8988T (cell line): ENCODE measurements around the gene CCDC158.

ENCODE experiments used
- DNase-seq: peaks from one replicate; pipeline ENCODE4 v3.0.0; 2011

The CCDC158 gene

GRCh38 chr4:76276813-76277212 lies 144.1 kb downstream of the CCDC158 start:
- DNase-seq = no peak

DNA sequence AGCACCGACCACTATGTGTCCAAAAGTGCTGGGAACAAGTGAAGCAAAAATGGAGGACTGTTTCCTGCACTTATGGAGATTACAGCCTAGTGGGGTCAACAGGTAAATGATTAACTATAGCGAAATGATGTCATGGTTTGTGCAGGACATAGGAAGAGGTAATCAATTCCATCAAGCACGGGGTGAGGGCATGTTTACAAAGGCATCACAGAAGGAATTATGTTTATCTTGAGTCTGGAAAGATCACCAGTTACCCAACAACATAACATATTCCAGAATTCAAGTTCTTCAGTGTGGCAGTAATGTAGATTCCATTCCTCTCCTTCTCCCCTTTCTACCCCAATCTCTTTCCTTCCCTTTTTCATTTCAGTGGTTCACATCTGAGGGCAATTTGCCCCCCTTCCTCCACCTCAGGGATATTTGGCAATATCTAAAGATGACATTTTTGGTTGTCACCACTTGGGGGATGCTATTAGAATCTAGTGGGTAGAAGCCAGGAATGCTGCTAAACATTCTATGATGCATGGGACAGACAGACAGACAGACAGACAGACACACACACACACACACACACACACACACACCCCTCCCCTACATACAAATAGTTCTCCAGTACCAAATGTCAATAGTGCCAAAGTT lies 145.3 kb downstream of the CCDC158 start:
- no peak for DNase-seq

GRCh38 chr4:76272999-76273398 lies 147.9 kb downstream of the CCDC158 start:
- no peak for DNase-seq

DNA sequence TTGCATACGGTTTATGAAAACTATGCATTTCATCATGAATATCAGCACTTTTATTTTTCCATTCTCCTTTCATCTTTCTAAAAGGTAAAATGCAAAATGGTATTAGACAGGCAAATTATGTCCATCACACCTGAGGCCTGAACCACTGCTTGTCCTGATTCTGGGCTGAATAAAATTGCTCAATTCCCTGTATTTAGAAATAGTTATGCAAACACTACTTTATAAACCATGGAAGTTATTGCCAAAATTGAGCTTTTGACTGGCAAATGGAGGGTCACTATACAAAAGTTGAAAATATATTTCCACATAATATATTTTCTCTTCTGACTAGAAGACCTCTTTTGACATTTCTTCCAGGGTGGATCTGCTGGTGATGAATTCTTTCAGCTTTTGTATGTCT lies 148.4 kb downstream of the CCDC158 start:
- no peak for DNase-seq

GRCh38 chr4:76272073-76272472 lies 148.9 kb downstream of the CCDC158 start:
- DNase-seq = no peak

DNA sequence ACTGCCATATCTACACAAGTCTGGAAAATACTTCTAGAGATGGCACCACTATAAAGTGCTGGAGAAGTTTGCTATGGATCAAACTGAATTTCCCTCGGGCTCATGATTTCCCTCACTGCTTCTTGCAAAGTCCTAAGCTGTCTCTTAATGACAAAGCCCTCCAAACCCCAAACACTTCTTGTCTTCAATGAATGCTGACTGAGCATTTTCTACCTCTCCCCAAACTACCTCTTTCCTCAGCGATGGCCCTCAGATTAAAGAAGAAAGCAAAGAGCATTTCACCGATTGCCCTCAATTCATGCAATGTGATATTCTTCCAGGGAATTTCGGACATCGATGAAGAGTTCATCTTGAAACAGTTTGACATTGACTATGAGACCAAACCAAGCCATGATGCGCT lies 149.7 kb downstream of the CCDC158 start:
- no peak for DNase-seq

DNA sequence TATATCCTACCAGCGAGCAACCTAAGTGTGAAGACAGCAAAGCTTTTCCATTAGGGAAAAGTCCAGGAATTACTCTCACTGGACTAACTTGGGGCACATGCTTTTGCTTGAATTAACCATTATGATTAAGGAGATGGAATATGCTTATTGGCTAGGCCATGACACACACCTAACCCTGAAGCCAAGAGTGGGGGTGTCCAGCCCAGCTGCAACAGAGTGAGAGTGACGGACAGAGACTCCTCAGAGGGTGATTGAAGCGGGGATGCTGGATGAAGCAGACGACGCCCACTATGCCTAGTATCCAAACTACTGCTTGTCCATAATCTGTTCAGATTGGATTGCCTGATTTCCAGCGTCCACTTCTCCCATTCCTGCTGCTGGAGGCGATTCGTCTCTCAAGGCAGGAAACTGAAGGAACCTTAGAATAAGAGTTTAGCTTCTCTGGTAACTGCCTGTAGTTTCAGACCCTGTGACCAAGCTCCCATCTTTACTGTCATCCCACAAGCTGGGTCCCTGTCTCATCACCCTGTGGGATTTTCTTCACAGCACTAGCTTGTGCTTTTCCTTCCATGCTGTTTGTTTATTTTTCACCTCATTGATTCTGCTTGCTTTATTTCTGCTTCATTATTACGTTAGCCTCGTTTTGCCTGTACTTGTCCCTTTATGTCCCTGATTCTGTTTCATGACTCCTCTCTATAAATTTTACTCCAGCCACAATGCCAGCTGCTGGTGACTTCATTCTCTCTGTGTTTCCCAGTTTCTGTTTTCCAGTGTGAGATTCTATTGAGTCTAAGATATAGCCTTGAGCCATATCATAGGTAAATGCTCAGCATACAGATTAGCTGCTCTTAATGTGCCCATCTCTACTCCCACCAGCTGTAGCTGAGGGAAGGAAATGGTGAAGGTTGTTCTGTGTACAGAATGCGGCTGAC lies 150.4 kb downstream of the CCDC158 start:
- DNase-seq = no peak

DNA sequence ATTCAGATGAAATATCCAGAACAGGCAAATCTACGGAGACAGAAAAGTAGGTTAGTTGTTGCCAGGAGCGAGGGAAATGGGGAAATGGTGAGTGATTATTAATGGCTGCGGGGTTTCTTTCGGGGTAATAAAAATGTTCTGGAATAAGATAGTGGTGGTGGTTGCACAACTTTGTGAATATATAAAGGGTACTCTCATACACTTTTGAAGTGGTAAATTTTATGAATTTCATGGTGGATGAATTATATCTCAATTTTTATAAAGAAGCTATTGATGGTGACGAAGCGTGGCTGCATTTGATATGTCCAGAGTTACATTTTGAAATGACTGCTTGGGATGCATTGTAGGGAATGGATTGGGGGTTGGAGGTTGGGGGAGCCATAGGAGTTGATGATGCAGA lies 153.1 kb downstream of the CCDC158 start:
- DNase-seq = no peak

DNA sequence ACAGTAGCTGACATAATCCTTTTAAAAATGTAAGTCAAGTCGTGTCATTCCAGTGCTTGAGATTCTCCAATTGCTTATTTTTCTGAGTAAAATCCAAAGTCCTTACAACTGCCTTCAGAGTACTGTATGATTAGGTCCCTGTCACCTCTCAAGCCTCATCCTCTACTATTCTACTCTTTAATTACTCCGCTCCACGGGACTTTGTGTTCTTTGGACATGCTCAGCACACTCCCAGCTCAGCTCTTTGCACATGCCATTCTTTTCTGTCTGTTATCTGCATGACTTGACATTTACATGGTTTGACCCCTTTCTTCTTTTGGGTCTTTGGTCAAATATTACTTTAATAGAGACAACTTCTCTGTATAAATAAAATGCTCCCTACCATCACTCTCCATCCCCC lies 154.3 kb downstream of the CCDC158 start:
- no peak for DNase-seq

DNA sequence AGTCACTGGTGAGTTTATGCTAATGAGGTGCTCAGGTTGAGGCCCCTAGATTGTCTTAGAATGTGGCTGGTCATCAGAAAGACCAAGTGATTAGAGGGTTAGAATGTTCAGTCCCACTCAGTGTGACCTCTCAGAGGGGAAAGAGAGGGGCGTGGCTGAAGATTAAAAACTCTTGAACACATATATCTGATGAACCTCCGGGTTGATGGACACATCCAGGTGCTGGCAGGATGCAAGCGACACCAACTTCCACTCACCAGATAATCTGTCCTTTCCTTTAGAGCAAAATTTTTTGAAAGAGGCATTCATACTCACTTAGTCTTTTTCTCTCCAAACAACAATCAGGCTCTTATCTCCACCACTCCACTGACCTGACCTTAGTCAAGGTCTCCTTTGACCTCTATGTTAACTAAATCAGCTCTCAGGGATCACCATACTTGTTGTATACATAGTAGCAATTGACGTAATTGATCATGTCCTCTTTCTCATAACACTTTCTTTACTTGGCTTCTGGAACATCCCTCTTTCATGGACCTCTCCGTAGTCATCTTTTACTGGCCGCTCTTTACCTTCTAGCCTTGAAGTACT lies 155.2 kb downstream of the CCDC158 start:
- no peak for DNase-seq
